ENCODE data around the gene RYR2. TPM values are rescaled to one million over a fixed set of nuclear protein-coding genes. Genes with fewer than 3 reads are reported as not detected.

RYR2 gene
- total RNA-seq, 4 donors from 2014 or later = 0.16 to 1.4 (median 0.60) TPM

DNA sequence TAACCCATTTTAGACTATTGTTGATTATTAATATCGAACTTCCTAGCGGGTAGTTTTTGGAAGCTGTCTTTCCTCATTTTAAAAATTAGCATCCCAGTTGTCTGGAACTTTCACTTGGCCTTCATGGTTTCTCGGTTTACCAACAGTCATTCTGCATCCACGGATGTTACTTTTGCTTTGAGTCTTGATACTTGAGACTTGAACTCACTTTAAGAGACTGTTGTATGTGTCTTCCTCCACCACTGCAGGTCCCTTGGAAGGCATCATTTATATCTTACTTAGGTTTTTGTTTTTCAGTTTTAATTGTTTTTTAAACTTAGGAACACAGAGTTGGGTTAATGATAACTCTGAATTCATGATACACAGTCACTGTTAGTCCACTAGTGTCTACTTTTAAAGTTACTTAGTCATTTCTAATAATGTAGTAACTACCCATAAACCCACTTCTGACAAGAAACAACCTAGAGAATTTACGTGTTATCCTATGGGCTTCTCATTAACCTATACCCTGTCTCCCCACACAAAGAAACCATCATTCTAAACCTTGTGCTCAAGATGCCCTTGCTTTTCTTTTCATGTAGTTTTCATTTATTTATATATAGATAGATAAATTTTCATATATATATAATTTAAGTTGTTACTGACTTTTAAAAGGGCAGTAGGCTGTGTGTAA is 696.1 kb downstream of the RYR2 start:
- TF ChIP-seq CTCF (IDR thresholded peaks at IDR 0.05; ENCODE audit: low read depth) = no peak

DNA sequence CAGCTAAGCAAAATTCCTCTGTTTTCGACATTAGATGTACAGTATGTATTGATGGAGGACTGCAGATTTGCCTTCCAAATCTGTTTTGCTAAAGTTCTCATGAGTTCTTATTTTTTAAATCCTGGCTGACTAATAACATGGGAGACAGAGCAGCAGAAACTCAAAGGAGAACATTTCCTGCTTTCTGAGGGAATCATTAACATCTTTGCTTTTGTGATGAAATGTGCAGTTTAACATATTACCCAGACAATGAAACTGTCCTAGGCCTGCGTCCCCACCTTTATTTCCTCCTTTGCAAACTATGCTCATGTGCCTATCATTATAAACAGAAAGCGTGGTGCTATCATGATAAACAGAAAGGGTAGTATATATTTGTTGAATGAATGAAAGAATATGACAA is 698.9 kb downstream of the RYR2 start:
- no peak for TF ChIP-seq CTCF (IDR thresholded peaks at IDR 0.05; ENCODE audit: low read depth)

GRCh38 chr1:237745545-237745944 is 703.6 kb downstream of the RYR2 start:
- no peak for TF ChIP-seq CTCF (IDR thresholded peaks at IDR 0.05; ENCODE audit: low read depth)

DNA sequence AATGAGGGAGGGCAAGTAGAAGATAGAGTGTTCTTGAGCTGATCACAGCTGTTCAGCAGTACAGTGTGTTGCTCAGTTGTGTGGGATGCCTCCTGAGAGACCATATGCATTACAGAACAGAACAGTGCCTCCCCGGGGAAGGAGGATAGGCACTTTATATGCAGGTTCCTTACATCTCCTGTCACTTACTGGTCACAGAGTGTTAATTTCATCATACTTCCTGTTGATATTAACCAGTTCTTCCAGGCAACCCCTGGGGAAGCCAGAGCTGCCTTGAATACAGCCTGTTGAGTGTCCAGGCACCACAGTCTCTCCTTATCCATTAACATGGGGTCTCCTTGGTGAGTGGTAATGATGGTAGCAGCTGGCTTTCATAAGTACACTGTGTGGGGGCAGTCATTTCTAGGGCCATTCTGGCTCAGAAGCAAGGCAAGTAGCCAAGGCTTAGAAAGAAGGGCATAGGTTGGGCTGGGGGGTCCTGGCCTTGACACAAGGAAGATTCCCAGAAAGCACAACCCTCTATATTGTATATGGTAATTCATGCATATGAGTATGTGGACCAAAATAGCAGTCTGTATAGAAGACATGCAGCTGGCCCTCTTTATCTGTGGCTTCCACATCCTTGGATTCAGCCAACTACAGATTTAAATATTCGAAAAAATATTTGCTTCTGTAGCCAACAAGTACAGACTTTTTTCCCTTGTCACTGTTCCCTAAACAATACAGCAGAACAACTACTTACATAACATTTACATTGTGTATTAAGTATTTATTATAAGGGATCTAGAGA is 706.4 kb downstream of the RYR2 start:
- TF ChIP-seq CTCF (IDR thresholded peaks at IDR 0.05; ENCODE audit: low read depth) = no peak

GRCh38 chr1:237749122-237749521 is 707.1 kb downstream of the RYR2 start:
- TF ChIP-seq CTCF (IDR thresholded peaks at IDR 0.05; ENCODE audit: low read depth) = no peak

DNA sequence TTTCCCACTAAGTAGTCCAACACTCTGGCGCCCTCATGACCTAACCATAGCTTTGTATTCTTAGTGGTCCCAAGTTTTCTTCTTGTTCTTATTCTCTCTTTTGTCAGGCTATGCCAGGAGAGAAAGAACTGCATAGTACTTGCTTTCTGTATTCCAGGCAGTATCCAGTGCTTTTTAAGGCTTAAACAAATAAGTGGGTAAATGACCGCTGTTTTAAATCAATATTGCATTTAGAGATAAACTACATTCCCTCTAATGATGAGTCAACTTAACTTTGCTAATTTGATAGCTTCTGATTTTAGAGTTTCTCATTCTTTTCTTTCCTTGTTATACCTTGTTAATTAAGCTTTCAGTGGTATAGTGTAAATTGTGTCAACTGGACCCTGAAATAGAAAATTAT is 709.1 kb downstream of the RYR2 start:
- no peak for TF ChIP-seq CTCF (IDR thresholded peaks at IDR 0.05; ENCODE audit: low read depth)

- TF ChIP-seq CTCF (IDR thresholded peaks at IDR 0.05; ENCODE audit: low read depth) = no peak
Observed at GRCh38 chr1:237754627-237755026, 712.6 kb downstream of the RYR2 start.
